HG02885 (cell line): ENCODE measurements around the gene CYP3A7.
"Not testable (repeated sequence)": the region's sequence is repeated elsewhere in the genome, so short reads cannot be mapped to it uniquely, and the experiment has no call there.

Experiments used
- ATAC-seq: cut with Tn5 transposase; IDR thresholded peaks from one replicate; pipeline ENCODE4 v1.9.1; 2021; ENCODE audit warnings: mild to moderate bottlenecking; ENCODE audit not compliant: unreplicated experiment, poor library complexity

The CYP3A7 gene

DNA sequence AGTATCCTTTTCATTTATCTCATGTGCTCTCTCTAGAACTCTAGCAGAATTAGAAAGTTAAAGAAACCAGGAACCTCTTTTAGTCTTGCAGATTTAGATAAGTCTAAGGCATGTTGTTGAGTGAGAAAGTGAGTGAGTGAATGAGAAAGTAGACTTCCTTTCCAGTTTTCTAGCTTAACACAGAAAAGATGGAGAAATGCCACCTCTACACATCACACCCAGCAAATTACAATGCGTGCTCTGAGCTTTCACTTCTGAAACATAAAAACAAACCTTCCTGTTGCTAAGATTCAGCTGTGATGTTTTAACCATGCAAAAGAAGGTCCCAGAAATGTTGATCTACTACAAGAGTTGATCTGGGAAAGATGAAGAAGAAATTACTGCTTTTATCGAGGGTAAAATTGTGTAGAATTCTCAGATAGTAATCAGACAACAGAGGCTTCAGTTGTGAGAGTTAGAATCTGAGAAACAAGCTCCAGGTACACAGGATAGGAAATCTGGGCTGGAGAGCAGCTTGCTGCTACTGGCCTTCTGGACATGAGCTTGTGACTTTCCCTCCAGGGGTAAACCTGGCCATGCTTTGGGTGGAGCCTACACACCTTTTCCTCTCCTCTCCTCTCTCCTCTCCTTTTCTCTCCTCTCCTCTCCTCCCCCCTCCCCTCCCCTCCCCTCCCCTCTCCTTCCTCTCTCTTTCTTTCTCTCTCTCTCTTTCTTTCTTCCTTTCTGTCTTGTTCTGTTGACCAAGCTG, 59.8 kb downstream of the CYP3A7 start:
- no peak for ATAC-seq

DNA sequence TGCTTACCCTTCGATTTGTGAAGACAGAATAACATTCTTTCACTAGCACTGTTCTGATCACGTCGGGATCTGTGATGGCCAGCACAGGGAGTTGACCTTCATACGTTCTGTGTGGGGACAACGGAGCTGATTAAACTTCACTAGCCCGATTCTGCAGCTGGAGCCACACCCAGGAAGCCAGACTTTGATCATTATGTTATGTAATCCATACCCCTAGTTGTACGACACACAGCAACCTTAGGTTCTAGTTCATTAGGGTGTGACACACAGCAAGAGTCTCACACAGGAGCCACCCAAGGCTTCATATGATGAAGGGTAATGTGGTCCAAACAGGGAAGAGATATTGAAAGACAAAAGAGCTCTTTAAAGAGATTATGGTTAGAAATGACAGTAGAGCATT, 62.4 kb downstream of the CYP3A7 start:
- ATAC-seq, result no peak

DNA sequence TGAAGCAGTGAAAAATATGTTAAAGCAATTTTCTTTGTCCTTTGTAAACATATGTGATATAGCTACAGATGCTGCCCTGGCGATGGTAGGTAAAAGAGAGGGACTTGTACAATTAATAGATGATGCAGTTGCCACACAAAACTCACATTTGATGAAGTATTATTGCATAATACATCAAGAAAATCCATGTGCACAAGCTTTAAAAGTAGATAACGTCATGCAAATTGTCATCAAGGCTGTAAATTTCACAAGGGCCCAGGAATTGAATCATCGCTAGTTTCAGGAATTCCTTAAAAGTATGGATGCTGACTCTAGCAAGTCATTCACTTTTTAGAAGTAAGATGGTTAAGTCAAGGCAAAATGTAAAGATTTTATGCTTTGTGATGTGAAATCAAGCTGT, 65.2 kb downstream of the CYP3A7 start:
- no peak for ATAC-seq

DNA sequence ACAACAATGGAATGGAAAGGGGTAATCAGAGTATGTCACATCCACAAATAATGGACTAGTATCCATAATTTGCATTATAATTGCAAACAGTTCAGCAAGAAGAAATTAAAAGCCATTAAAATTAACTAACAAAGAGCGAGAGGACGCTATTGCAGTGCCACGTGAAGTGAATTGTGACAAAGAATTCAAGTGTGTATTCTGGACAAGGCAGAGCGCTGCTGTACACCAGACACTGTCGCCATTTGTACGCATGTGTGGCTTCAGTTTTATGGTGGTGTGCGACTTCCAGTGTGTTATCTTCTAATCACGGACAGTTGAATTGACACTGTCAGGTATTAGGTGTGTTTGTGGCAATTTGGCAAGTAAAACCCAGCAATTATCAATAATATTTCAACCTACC, 66.5 kb downstream of the CYP3A7 start:
- no peak for ATAC-seq

DNA sequence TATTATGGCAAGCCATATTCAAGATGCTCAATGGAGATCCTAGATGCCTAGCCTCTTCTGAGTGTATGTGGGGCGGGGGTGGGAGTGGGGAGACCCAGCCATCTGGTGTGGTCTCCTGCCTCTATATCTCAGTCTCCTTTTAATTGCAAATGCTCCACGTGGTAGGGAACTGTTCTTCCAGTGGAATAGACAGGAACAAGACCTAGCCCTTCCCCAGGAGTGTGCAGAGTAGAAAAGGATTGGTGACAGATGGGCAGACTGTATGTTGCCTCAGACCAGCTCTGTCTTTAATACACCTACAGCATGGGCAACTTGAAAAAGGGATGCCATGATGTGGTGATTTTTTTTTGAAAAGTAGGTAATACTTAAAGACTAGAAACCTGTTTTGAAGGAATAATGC, 67.8 kb downstream of the CYP3A7 start:
- no peak for ATAC-seq

DNA sequence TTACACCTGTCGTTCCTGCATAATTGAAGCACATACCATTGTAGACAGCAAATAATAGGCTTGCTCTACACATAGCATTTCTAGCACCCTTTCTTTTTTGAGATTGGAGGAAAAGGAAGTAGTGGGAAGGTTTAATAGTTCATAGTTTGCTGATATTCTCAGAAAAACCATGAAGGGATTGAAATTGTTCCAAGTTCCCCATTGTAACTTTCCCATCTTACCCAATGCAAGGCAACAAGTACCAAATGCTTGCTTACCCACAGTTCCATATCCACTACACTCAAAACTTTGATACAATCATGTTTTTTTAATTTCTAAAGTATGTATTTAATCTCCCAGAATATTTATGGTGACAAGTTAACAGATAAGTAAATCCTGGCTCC, 69.0 kb downstream of the CYP3A7 start:
- no peak for ATAC-seq

DNA sequence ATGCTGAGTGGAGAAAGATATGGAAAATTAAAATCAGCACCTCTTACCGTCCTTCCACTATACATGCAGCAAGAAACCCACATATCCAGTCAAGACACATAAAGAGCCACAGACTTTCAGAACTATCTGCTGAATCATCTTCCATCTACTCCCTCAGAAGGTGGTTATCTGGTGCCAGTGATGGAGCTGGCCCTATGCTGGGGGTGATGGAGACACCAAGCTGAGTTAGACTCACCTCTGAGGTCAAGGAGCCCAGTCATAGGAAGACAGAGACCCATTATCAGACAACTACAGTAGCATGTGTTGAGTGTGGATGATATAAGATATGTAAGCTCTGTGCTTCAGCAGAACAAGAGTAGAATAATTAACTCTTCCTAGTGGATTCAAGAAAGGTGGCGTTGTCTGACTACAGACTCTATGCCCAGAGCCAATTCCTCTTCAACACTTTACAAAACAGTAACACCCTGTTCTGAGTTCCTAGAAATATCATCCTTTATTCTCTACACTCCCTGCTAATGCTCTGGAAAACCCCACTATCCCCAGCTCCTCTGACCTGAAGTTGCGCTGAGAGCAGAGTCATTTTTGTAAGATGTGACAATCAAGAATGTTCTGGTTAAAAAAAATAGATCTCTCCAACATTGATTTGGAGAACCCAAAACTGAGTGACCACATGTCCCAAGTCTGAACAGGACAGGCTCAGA, 69.5 kb downstream of the CYP3A7 start:
- no peak for ATAC-seq

DNA sequence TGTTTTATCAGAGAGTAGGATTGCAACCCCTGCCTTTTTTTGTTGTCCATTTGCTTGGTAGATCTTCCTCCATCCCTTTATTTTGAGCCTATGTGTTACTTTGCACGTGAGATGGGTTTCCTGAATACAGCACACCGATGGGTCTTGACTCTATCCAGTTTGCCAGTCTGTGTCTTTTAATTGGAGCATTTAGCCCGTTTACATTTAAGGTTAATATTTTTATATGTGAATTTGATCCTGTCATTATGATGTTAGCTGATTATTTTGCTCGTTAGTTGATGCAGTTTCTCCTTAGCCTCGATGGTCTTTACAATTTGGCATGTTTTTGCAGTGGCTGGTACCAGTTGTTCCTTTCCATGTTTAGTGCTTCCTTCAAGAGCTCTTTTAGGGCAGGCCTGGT, 77.1 kb downstream of the CYP3A7 start:
- ATAC-seq, result not testable (repeated sequence)
